OCI-LY1 (cell line): ENCODE results near the gene RBPMS2.
"Not testable (repeated sequence)": the region's sequence is repeated elsewhere in the genome, so short reads cannot be mapped to it uniquely, and the experiment has no call there.

Experiments
- H2AFZ ChIP-seq: fragments of 200-600 bp; sonication (generic), shearing (Covaris generic); 2 replicates; pipeline ENCODE4 v1.6.0; 2014; ENCODE audit warnings: antibody characterized with exemption, mild to moderate bottlenecking, low read length
- H3F3A ChIP-seq: fragments of 200-600 bp; sonication (generic), shearing (Covaris generic); 2 replicates; pipeline ENCODE4 v1.6.0; 2014; ENCODE audit warnings: mild to moderate bottlenecking, antibody characterized with exemption, low read length, moderate library complexity; ENCODE audit not compliant: insufficient read depth
- H3K27ac ChIP-seq: fragments of 200-600 bp; sonication (generic); 2 replicates; pipeline ENCODE4 v1.5.1; 2014; ENCODE audit warnings: low read length, mixed run types, mild to moderate bottlenecking, low read depth; ENCODE audit not compliant: poor library complexity, severe bottlenecking
- H3K27me3 ChIP-seq: fragments of 200-600 bp; sonication (generic); 2 replicates; pipeline ENCODE4 v1.6.0; 2014; ENCODE audit warnings: antibody characterized with exemption, mild to moderate bottlenecking, low read length, moderate library complexity; ENCODE audit not compliant: insufficient read depth
- H3K36me3 ChIP-seq: fragments of 200-600 bp; sonication (generic); 2 replicates; pipeline ENCODE4 v1.6.1; 2014; ENCODE audit warnings: mild to moderate bottlenecking, antibody characterized with exemption, low read length, moderate library complexity, mixed read lengths; ENCODE audit not compliant: insufficient read depth
- H3K4me1 ChIP-seq: fragments of 200-600 bp; sonication (generic); 2 replicates; pipeline ENCODE4 v1.5.1; 2014; ENCODE audit warnings: mild to moderate bottlenecking, low read length, moderate library complexity; ENCODE audit not compliant: insufficient read depth, severe bottlenecking
- H3K4me2 ChIP-seq: fragments of 200-600 bp; sonication (generic), shearing (Covaris generic); 2 replicates; pipeline ENCODE4 v1.6.1; 2014; ENCODE audit warnings: low read length
- H3K4me3 ChIP-seq: fragments of 200-600 bp; sonication (generic); 2 replicates; pipeline ENCODE4 v1.5.1; 2014; ENCODE audit warnings: low read length, low read depth, mild to moderate bottlenecking, mixed read lengths; ENCODE audit not compliant: poor library complexity, severe bottlenecking
- H3K79me2 ChIP-seq: fragments of 200-600 bp; shearing (Covaris generic); 2 replicates; pipeline ENCODE4 v1.6.1; 2016; ENCODE audit warnings: mixed run types, low read length, mixed read lengths; ENCODE audit not compliant: insufficient read depth
- H3K9ac ChIP-seq: fragments of 200-600 bp; sonication (generic), shearing (Covaris generic); 2 replicates; pipeline ENCODE4 v1.6.1; 2014; ENCODE audit warnings: mild to moderate bottlenecking, low read length, mixed read lengths
- H3K9me2 ChIP-seq: fragments of 200-600 bp; sonication (generic), shearing (Covaris generic); 2 replicates; pipeline ENCODE4 v1.6.1; 2014; ENCODE audit warnings: low read depth, mild to moderate bottlenecking, low read length, mixed read lengths
- H3K9me3 ChIP-seq: fragments of 200-600 bp; shearing (Covaris generic); 2 replicates; pipeline ENCODE4 v1.6.1; 2014; ENCODE audit warnings: low read length, mixed read lengths
- H4K20me1 ChIP-seq: fragments of 200-600 bp; sonication (generic), shearing (Covaris generic); 2 replicates; pipeline ENCODE4 v1.6.0; 2016; ENCODE audit warnings: mild to moderate bottlenecking, low read length; ENCODE audit not compliant: insufficient read depth
- EZH2 ChIP-seq: fragments of 200-600 bp; sonication (generic), shearing (Covaris generic); IDR thresholded peaks from 2 replicates; pipeline ENCODE4 v1.8.0; 2017; ENCODE audit warnings: borderline replicate concordance, mixed run types, mild to moderate bottlenecking, antibody characterized with exemption, low read length, moderate library complexity, mixed read lengths
- TF ChIP-seq, protein P1 (sequence below): fragments of 200-600 bp; sonication (generic), shearing (Covaris generic); IDR thresholded peaks from 2 replicates; pipeline ENCODE4 v1.5.1; 2017; ENCODE audit warnings: mild to moderate bottlenecking, antibody characterized with exemption, low read length, moderate library complexity, mixed read lengths

RBPMS2 gene

DNA sequence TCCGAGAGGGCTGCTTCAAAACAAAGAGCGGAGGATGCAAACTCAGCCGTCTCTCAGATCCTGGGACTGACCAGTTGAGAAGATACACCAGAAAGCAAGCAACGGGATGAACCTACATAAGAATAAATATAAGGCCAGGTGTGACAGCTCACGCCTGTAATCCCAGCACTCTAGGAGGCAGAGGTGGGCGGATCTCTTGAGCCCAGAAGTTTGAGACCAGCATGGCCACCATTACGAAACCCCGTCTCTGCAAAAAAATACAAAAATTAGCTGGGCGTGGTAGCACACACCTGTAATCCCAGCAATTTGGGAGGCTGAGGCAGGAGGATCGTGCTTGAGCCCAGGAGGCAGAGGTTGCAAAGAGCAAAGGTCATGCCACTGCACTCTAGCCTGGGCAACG, 31.7 kb downstream of the RBPMS2 start:
- H2AFZ ChIP-seq, result no peak overlapping the region
- H3K4me1 ChIP-seq, result no peaks in the 10 kb centered on the region
- no peak overlapping the region for H3K4me3 ChIP-seq
- no peaks in the 10 kb centered on the region for H3K9me2 ChIP-seq
- no peak overlapping the region for H3K9ac ChIP-seq
- TF ChIP-seq, protein P1, sequence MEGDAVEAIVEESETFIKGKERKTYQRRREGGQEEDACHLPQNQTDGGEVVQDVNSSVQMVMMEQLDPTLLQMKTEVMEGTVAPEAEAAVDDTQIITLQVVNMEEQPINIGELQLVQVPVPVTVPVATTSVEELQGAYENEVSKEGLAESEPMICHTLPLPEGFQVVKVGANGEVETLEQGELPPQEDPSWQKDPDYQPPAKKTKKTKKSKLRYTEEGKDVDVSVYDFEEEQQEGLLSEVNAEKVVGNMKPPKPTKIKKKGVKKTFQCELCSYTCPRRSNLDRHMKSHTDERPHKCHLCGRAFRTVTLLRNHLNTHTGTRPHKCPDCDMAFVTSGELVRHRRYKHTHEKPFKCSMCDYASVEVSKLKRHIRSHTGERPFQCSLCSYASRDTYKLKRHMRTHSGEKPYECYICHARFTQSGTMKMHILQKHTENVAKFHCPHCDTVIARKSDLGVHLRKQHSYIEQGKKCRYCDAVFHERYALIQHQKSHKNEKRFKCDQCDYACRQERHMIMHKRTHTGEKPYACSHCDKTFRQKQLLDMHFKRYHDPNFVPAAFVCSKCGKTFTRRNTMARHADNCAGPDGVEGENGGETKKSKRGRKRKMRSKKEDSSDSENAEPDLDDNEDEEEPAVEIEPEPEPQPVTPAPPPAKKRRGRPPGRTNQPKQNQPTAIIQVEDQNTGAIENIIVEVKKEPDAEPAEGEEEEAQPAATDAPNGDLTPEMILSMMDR, result no peak
- no peak for TF ChIP-seq EZH2
- no peaks in the 10 kb centered on the region for H3K9me3 ChIP-seq
- no peaks in the 10 kb centered on the region for H3F3A ChIP-seq
- H3K27me3 ChIP-seq, result peaks cover 10% of the 10 kb centered on the region; the same call in 1 of the 2 replicates
- no peak overlapping the region for H3K4me2 ChIP-seq
- H3K36me3 ChIP-seq, result no peaks in the 10 kb centered on the region
- no peak overlapping the region for H3K27ac ChIP-seq
- no peaks in the 10 kb centered on the region for H3K79me2 ChIP-seq
- H4K20me1 ChIP-seq, result no peaks in the 10 kb centered on the region

GRCh38 chr15:64742921-64743320, 32.5 kb downstream of the RBPMS2 start:
- H3K36me3 ChIP-seq, result no peaks in the 10 kb centered on the region
- H4K20me1 ChIP-seq, result no peaks in the 10 kb centered on the region
- no peak overlapping the region for H2AFZ ChIP-seq
- no peaks in the 10 kb centered on the region for H3K9me2 ChIP-seq
- no peaks in the 10 kb centered on the region for H3K79me2 ChIP-seq
- no peaks in the 10 kb centered on the region for H3F3A ChIP-seq
- H3K9ac ChIP-seq, result no peak overlapping the region
- no peaks in the 10 kb centered on the region for H3K4me1 ChIP-seq
- no peak overlapping the region for H3K27ac ChIP-seq
- no peaks in the 10 kb centered on the region for H3K9me3 ChIP-seq
- H3K4me2 ChIP-seq, result no peak overlapping the region
- no peak overlapping the region for H3K4me3 ChIP-seq
- TF ChIP-seq, protein P1, result no peak
- no peak for TF ChIP-seq EZH2
- peaks cover 10% of the 10 kb centered on the region; the same call in 1 of the 2 replicates for H3K27me3 ChIP-seq

- no peaks in the 10 kb centered on the region for H3K4me1 ChIP-seq
- no peak overlapping the region for H3K4me3 ChIP-seq
- no peak overlapping the region for H3K4me2 ChIP-seq
- no peaks in the 10 kb centered on the region for H3K9me3 ChIP-seq
- H4K20me1 ChIP-seq, result no peaks in the 10 kb centered on the region
- no peak overlapping the region for H2AFZ ChIP-seq
- no peaks in the 10 kb centered on the region for H3K9me2 ChIP-seq
- peaks cover 6% of the 10 kb centered on the region; the same call in 1 of the 2 replicates for H3K27me3 ChIP-seq
- no peak overlapping the region for H3K9ac ChIP-seq
- no peaks in the 10 kb centered on the region for H3K36me3 ChIP-seq
- H3K27ac ChIP-seq, result no peak overlapping the region
- H3F3A ChIP-seq, result no peaks in the 10 kb centered on the region
- H3K79me2 ChIP-seq, result no peaks in the 10 kb centered on the region
- TF ChIP-seq, protein P1, result no peak
- TF ChIP-seq EZH2, result no peak
Observed at GRCh38 chr15:64742385-64742784, 33.0 kb downstream of the RBPMS2 start.

DNA sequence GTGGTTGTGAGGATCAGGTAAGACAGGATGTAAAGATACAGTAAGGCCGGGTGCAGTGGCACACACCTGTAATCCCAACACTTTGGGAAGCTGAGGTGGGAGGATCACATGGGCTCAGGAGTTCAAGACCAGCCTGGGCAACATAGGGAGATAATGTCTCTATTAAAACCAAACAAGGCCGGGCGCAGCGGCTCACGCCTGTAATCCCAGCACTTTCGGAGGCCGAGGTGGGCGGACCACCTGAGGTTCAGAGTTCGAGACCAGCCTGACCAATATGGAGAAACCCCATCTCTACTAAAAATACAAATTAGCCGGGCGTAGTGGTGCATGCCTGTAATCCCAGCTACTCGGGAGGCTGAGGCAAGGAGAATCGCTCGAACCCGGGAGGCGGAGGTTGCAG, 33.7 kb downstream of the RBPMS2 start:
- H3K36me3 ChIP-seq, result not testable (repeated sequence)

More for the DNA sequence above, 33.7 kb downstream of the RBPMS2 start:
- not testable (repeated sequence) for H3K27me3 ChIP-seq, H3K9me3 ChIP-seq, H3K4me2 ChIP-seq, H3K27ac ChIP-seq, H3K4me3 ChIP-seq, H3K79me2 ChIP-seq, H3K9ac ChIP-seq, H4K20me1 ChIP-seq, H2AFZ ChIP-seq, H3F3A ChIP-seq, H3K4me1 ChIP-seq, H3K9me2 ChIP-seq
